ENCODE measurements around the gene OBSL1. TPM values are rescaled to one million over a fixed set of nuclear protein-coding genes. Genes with fewer than 3 reads are reported as not detected.

Gene OBSL1
- total RNA-seq, 1 experiment from 2014 or later = 69.0 TPM

GRCh38 chr2:219531639-219532377, 39.5 kb downstream of the OBSL1 start:
- no peak for DNase-seq (ENCODE audit: low read depth)

- peak; percentile 73 for DNase-seq (ENCODE audit: low read depth)
Observed at GRCh38 chr2:219530048-219530963, 41.0 kb downstream of the OBSL1 start.

- DNase-seq (ENCODE audit: low read depth) = no peak
Observed at GRCh38 chr2:219527472-219527871, 43.9 kb downstream of the OBSL1 start.

- DNase-seq (ENCODE audit: low read depth) = no peak
Observed at GRCh38 chr2:219527076-219527394, 44.3 kb downstream of the OBSL1 start.

GRCh38 chr2:219526320-219527075, 44.8 kb downstream of the OBSL1 start:
- no peak for DNase-seq (ENCODE audit: low read depth)

- no peak for DNase-seq (ENCODE audit: low read depth)
Observed at GRCh38 chr2:219525533-219526232, 45.7 kb downstream of the OBSL1 start.

GRCh38 chr2:219524817-219525216, 46.5 kb downstream of the OBSL1 start:
- DNase-seq (ENCODE audit: low read depth) = no peak

GRCh38 chr2:219523031-219523671, 48.2 kb downstream of the OBSL1 start:
- no peak for DNase-seq (ENCODE audit: low read depth)

GRCh38 chr2:219522111-219523030, 49.0 kb downstream of the OBSL1 start:
- DNase-seq (ENCODE audit: low read depth) = peak; percentile 60

- DNase-seq (ENCODE audit: low read depth) = peak; percentile 40
Observed at GRCh38 chr2:219521066-219521880, 50.1 kb downstream of the OBSL1 start.

GRCh38 chr2:219520079-219520478, 51.3 kb downstream of the OBSL1 start:
- DNase-seq (ENCODE audit: low read depth) = no peak

- no peak for DNase-seq (ENCODE audit: low read depth)
Observed at GRCh38 chr2:219519526-219519916, 51.8 kb downstream of the OBSL1 start.

GRCh38 chr2:219517954-219518778, 53.2 kb downstream of the OBSL1 start:
- no peak for DNase-seq (ENCODE audit: low read depth)

- no peak for DNase-seq (ENCODE audit: low read depth)
Observed at GRCh38 chr2:219516888-219517287, 54.5 kb downstream of the OBSL1 start.

- no peak for DNase-seq (ENCODE audit: low read depth)
Observed at GRCh38 chr2:219515874-219516629, 55.3 kb downstream of the OBSL1 start.

GRCh38 chr2:219514836-219515235, 56.5 kb downstream of the OBSL1 start:
- DNase-seq (ENCODE audit: low read depth) = no peak

- no peak for DNase-seq (ENCODE audit: low read depth)
Observed at GRCh38 chr2:219514196-219514761, 57.1 kb downstream of the OBSL1 start, which contains the start of gene ASIC4. Gene ASIC4, plus strand, starts transcription at chr2:219514482. Its CDS starts 243 bp downstream, at chr2:219514725.
